Left ventricle myocardium inferior (tissue), 1 donor: ENCODE results near the gene CHCHD6. TPM values are rescaled to one million over a fixed set of nuclear protein-coding genes. Genes with fewer than 3 reads are reported as not detected.

Source experiments
- DNase-seq: peaks from one replicate; pipeline ENCODE4 v3.0.0-alpha.2; 2020
- H3K27ac ChIP-seq: fragments of 200-600 bp; replicated peaks from 2 replicates; pipeline ENCODE4 v1.8.0; 2021
- H3K27me3 ChIP-seq: fragments of 200-600 bp; 2 replicates; pipeline ENCODE4 v1.8.0; 2021; ENCODE audit warnings: low read depth
- H3K36me3 ChIP-seq: fragments of 200-600 bp; 2 replicates; pipeline ENCODE4 v1.8.0; 2021
- H3K4me1 ChIP-seq: fragments of 200-600 bp; 2 replicates; pipeline ENCODE4 v1.8.0; 2021
- H3K4me3 ChIP-seq: fragments of 200-600 bp; 2 replicates; pipeline ENCODE4 v1.8.0; 2021; ENCODE audit warnings: mild to moderate bottlenecking, moderate library complexity
- H3K9me3 ChIP-seq: fragments of 200-600 bp; replicated peaks from 2 replicates; pipeline ENCODE4 v1.8.0; 2021
- CTCF ChIP-seq: fragments of 200-600 bp; IDR thresholded peaks from 2 replicates; pipeline ENCODE4 v1.8.0; 2021; ENCODE audit warnings: antibody characterized with exemption, mild to moderate bottlenecking, borderline replicate concordance
- intact Hi-C: fragments of 100-400 bp; cut with micrococcal nuclease; formaldehyde crosslinking; loops from one replicate; pipeline ENCODE4 v1.11.0; 2022
- total RNA-seq: library from RNA; stranded (reverse); fragmentation: NEBNext Ultra II Directional; extraction: Animal tissue kit (Norgen Biotek cat#: 25700); gene quantifications from one replicate; pipeline ENCODE4 v1.2.1, GENCODE V29; 2021
- donor health status: DM: no; HTN: yes; CAD: no; lungs with severe emphysema.

Gene CHCHD6
- total RNA-seq, 1 donor from 2014 or later = 10.1 TPM

GRCh38 chr3:126745760-126746394, 41.8 kb downstream of the CHCHD6 start:
- DNase-seq = peak; percentile 72
- intact Hi-C loops = no loop called here
- no peaks in the 10 kb centered on the region for H3K9me3 ChIP-seq
- H3K27ac ChIP-seq = peak overlapping the region; percentile 95
- H3K4me3 ChIP-seq = peak overlapping the region; percentile 31
- no peaks in the 10 kb centered on the region for H3K36me3 ChIP-seq
- no peaks in the 10 kb centered on the region for H3K27me3 ChIP-seq
- H3K4me1 ChIP-seq = peaks cover 49% of the 10 kb centered on the region
- TF ChIP-seq CTCF = no peak

- Histone ChIP-seq H3K9me3 (no peaks in the 10 kb centered on the region), H3K36me3 (no peaks in the 10 kb centered on the region), H3K4me3 (peak overlapping the region; percentile 31), H3K27ac (peak overlapping the region; percentile 95), H3K4me1 (peaks cover 49% of the 10 kb centered on the region), H3K27me3 (no peaks in the 10 kb centered on the region)
- peak; percentile 61 for DNase-seq
- intact Hi-C loops = no loop called here
- TF ChIP-seq CTCF = peak; percentile 12
These were observed 42.5 kb downstream of the CHCHD6 start for GRCh38 chr3:126746395-126747177.

- Histone ChIP-seq H3K4me3 (no peak overlapping the region), H3K27ac (peak overlapping the region; percentile 95), H3K9me3 (no peaks in the 10 kb centered on the region), H3K36me3 (no peaks in the 10 kb centered on the region), H3K4me1 (peaks cover 61% of the 10 kb centered on the region), H3K27me3 (no peaks in the 10 kb centered on the region)
- no peak for TF ChIP-seq CTCF
- no peak for DNase-seq
- intact Hi-C loops = no loop called here
These were observed 43.7 kb downstream of the CHCHD6 start for GRCh38 chr3:126747768-126748167.

- no peaks in the 10 kb centered on the region for H3K9me3 ChIP-seq
- H3K36me3 ChIP-seq = no peaks in the 10 kb centered on the region
- H3K4me1 ChIP-seq = peaks cover 70% of the 10 kb centered on the region
- H3K27me3 ChIP-seq = no peaks in the 10 kb centered on the region
- no peak overlapping the region for H3K4me3 ChIP-seq
- H3K27ac ChIP-seq = no peak overlapping the region
- no peak for TF ChIP-seq CTCF
- intact Hi-C loops = no loop called here
- no peak for DNase-seq
These were observed 44.9 kb downstream of the CHCHD6 start for GRCh38 chr3:126748701-126749546.

GRCh38 chr3:126749547-126749875, 45.5 kb downstream of the CHCHD6 start:
- DNase-seq = no peak
- no peak for TF ChIP-seq CTCF
- intact Hi-C loops = no loop called here
- no peaks in the 10 kb centered on the region for H3K9me3 ChIP-seq
- peaks cover 68% of the 10 kb centered on the region for H3K4me1 ChIP-seq
- no peak overlapping the region for H3K4me3 ChIP-seq
- H3K27ac ChIP-seq = no peak overlapping the region
- no peaks in the 10 kb centered on the region for H3K27me3 ChIP-seq
- no peaks in the 10 kb centered on the region for H3K36me3 ChIP-seq
